Fibroblast of skin of left biceps (primary cell): ENCODE data around the gene PHOSPHO1.
A peak's percentile ranks its signal among the peaks of the same experiment; 100 is the strongest.
"Not testable (repeated sequence)": the region's sequence is repeated elsewhere in the genome, so short reads cannot be mapped to it uniquely, and the experiment has no call there.

Source experiments
- DNase-seq, 2 experiments: peaks; one replicate each; pipeline ENCODE4 v3.0.0-alpha.2; 2013; ENCODE audit warnings: low read depth in 2 of 2

PHOSPHO1 gene

DNA sequence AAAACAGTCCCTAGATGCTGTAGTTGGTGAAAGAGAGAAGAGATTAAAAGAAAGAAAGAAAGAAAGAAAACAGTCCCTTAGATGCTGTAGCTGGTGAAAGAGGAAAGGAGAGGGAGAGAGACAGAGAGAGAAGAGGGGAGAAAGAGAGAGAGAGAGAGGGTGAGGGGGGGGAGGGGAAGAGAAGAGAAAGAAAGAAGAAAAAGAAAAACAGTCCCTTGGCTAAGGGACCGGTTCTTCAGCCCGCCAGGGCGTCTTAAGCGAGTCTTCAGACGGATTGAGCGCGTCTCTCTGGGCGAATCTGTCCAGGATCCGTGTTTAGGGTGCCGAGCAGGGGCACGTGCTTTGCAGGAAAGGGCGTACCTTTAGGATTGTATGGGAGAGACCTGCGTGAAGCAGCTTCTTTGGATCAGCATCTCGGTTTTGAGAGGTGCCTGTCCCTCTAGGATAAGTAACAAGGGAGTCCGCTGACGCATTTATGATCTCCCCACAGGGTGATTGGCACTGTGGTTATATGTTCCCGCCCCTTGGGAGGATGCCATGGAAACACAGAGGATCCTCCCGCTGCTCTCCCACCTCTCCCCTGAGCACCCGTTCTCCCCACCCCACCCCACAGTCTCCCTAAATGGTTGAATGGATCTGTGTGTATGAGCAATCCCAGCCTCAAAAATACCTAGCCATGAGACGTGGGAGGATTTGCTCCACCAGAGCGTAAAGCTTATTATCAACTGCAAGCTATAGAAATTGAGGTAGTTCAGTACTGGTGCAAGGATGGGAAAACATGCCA is 36.9 kb downstream of the PHOSPHO1 start:
- no peak for DNase-seq

DNA sequence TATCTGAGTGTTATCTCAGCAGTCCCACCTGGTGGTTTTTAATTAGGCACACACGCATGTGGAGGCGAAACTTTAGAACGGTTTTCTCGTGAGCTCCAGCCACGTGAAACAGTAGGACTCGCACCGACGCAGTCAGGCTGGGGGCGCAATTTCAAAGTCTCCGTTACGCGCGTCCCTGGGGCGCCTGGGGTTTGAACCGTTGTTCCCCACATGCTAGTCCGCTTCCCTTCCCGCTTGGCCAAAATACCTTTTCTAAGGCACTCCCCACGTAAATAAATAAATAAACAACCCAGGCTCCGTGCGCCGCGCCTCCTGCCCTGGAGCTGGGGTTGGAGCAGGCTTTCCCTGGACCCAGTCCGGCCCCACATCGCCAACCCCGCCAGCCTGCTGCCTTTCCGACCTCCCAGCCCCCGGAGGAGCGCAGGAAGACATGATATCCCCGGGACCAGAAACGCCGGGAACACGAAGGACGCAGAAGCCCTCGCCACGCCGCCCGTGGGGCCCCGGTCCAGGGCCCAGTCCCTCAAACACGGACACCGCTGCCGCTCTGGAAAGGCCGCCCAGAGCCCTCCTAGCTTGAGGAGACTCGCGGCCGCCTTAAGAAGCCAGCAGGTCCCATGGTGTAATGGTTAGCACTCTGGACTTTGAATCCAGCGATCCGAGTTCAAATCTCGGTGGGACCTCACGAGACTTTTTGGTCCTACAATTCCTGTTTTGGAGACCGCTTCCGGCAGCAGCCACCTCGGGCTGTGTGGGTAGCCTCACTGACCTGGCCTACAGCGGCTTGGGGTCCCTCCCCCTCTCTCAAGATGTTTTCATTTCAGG is 38.5 kb downstream of the PHOSPHO1 start:
- peak; percentile 57 for DNase-seq

DNA sequence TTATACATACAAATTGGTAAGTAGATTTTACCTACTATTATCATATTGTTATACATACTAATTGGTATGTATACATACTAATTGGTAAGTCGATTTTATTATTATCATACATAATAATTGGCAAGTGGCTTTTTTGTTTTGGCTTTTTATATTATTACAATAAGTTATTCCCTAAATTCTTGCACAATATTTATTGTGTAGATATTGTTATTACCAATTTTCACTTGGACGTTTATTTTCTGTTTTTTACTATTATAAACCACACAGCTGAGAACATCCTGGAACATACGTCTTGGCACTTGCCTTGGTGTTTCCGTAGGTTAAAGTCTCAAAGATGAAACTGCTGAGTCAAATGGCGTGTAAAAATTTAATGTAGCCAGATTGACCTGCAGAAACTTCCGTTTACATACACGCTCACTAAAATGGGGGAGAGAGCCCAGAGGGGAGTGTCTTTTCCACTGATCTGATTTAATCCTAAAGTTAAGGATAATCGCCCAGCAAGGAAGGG is 39.1 kb downstream of the PHOSPHO1 start:
- DNase-seq: no peak

DNA sequence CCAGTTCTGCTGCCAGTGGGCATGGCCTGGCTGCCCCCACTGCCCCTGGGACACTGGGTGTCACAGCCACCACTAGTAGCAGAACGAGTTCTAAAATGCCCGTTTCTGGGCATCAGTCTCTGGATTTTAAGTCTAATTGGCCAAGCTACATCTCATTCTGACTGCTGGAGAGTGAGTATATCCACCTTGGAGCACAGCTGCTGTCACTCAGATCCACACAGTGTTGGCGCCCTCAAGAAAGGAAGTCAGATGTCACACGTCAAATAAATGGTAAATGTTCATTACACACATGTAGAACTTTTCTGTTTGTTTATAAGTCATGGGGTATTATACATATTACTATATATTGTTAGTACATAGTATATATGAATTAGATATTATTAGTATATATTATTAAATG is 39.7 kb downstream of the PHOSPHO1 start:
- no peak for DNase-seq

DNA sequence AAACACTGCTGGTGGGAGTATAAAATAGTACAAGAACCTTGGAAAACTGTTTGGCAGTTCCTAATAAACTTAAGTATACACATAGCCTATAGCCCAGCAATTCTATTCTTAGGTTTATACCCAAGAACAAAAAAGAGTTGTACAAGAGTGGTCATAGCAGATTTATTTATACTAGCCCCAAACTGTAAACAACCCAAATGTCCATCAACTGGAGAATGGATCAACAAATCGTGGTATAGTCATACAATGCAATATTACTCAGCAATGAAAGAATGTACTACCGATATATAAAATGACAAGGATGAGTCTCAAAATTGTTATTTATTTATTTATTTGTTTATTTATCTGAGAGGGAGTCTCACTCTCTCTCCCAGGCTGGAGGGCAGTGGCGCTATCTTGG is 43.3 kb downstream of the PHOSPHO1 start:
- no peak for DNase-seq

DNA sequence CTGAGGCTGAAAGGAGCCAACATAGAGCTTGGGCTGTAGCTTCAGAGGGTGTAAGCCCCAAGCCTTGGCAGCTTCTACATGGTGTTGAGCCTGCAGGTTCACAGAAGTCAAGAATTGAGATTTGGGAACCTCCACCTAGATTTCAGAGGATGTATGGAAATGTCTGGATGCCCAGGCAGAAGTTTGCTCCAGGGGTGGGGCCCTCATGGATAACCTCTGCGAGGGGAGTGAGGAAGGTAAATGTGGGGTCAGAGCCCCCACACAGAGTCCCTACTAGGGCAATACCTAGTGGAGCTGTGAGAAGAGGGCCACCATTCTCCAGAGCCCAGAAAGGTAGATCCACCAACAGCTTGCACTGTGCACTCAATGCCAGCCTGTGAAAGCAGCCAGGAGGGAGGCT is 45.2 kb downstream of the PHOSPHO1 start:
- not testable (repeated sequence) for DNase-seq

DNA sequence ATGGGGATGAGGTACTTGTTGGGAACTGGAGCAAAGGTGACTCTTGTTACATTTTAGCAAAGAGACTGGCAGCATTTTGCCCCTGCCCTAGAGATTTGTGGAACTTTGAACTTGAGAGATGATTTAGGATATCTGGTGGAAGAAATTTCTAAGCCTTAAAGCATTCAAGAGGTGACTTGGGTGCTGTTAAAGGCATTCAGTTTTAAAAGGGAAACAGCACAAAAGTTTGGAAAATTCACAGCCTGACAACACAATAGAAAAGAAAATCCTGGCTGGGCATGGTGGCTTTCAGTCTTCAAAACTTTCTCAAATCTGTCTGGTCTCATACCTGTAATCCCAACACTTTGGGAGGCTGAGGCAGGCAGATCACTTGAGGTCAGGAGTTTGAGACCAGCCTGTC is 46.1 kb downstream of the PHOSPHO1 start:
- not testable (repeated sequence) for DNase-seq

DNA sequence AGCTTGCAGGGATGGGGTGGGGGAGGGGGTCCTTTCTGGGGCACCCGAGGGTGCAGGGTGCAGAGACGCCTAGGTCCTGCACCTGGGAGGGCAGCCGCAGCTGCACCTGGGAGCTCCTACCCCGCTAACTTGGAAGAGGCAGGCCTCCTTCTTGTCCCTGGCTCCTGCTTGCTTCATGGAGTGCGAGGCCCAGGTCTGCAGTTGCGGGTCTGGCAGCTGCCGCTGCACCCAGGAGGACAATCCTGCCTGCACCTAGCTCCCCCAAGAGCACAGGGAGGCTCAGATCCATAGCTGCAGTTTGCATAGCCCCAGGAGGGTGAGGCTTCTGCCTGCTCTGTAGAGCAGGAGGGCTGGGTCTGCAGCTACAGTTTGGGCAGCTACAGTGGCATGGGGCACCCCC is 46.8 kb downstream of the PHOSPHO1 start:
- no peak for DNase-seq

DNA sequence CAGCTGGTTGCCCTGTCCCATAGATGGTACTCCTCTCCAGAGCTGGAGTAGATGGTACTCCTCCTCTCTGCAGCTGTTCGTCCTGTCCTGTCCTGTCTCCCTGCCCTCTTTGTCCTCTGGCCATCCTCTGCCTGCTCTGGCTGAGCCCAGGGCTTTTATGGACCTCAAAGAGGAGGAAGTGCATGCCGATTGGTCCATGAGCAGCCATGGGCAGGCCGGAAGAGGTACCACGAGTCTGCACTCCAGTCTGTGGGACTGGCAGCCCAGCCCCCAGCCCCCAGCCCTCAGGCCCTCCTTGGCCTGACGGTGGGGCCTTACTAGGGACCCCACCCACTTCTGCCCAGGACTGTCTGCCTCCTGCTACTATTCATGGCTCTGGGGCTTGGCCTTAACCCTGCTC is 47.2 kb downstream of the PHOSPHO1 start:
- no peak for DNase-seq

DNA sequence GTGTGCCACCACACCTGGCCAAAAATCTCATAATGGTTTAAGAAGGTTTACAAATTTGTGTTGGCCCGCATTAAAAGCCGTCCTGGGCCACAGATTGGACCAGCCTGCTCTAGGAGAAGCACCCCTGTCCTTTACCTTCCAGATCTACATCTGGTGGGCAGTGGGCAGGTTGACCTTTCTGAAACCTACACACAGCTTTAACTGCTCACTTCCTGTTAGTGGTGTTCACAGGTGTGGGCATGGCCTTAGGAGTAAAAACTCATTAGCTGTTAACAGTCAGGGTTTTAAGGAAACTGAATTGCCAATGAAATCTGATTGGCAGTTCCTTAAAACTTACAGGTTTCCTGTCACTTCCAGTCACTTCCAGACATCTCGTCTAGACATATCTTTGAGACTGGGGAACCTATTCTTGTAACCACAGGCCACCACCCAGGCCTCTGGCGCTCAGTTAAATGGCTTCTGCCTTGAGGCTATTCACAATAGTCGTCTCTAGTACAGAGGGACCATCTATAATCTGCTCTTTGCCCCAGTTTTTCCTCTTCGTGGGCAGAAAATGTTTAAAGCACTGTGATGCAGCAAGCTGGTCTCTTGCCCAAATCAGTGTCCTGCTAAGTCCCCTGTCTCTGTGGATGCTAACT is 49.5 kb downstream of the PHOSPHO1 start:
- DNase-seq: no peak

DNA sequence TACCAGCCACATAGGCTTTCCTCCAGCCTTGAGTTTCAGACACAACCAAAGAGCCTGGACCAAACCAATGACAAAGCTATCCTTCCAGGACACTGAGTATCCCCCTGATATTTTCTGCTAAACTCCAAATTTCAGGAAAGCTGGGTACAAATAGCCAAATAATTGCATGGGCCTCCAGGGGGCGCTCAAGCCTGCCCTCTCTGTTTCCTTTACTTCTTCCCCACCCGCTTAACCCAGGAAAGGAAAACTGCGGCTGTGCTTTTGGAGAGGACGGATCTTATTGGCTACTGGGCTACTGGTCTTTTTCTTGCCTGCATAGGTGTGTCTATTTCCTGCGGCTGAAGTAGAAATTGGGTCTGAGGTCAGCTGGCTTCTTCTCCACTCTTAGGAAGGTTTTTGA is 50.3 kb downstream of the PHOSPHO1 start:
- DNase-seq: peak; percentile 6 to 13

DNA sequence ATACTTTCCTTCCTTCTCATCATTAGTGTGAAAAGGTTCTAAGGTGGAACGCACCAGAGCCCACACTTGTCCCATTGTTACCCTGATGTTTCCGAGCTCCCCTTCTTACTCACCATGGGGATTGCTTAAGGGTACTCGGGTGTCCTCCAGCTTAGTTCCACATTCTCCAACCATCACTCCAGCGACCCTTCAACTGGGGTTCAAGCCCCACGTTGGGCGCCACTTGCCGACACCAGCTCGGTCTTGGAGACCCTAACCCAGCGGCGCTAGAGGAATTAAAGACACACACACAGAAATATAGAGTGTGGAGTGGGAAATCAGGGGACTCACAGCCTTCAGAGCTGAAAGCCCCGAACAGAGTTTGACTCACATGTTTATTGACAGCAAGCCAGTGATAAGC is 54.6 kb downstream of the PHOSPHO1 start:
- not testable (repeated sequence) for DNase-seq
